Spinal cord (tissue), 10 donors: ENCODE data around the gene NBEA. TPM values are rescaled to one million over a fixed set of nuclear protein-coding genes. Genes with fewer than 3 reads are reported as not detected.

Experiments
- DNase-seq, 6 donors: peaks; one replicate each; pipeline versions ENCODE4 v3.0.0 to v3.0.0-alpha.2; 2013 to 2015; ENCODE audit warnings: low spot score in 6 of 6, low read depth in 4 of 6
- H3K27ac ChIP-seq: one replicate; pipeline ENCODE4 v1.5.1; 2013; ENCODE audit warnings: low read depth, low read length, control low read depth
- H3K27me3 ChIP-seq: one replicate; pipeline ENCODE4 v1.6.1; 2013; ENCODE audit warnings: low read length; ENCODE audit not compliant: control insufficient read depth, insufficient read depth
- H3K36me3 ChIP-seq: one replicate; pipeline ENCODE4 v1.6.1; 2013; ENCODE audit warnings: low read length; ENCODE audit not compliant: control insufficient read depth, insufficient read depth
- H3K4me1 ChIP-seq: one replicate; pipeline ENCODE4 v1.6.1; 2013; ENCODE audit warnings: low read length; ENCODE audit not compliant: control insufficient read depth, insufficient read depth
- H3K4me3 ChIP-seq: one replicate; pipeline ENCODE4 v1.5.1; 2013; ENCODE audit warnings: low read depth, low read length, control low read depth
- H3K9me3 ChIP-seq: one replicate; pipeline ENCODE4 v1.6.1; 2013; ENCODE audit warnings: low read length; ENCODE audit not compliant: control insufficient read depth, insufficient read depth
- WGBS: methylation state at CpG from one replicate; pipeline ENCODE4 v1.1.5; 2013; ENCODE audit warnings: missing lambda C conversion rate; ENCODE audit not compliant: insufficient coverage; 5-methylcytosine and 5-hydroxymethylcytosine counted together
- polyA plus RNA-seq, 2 donors: library from polyadenylated mRNA; unstranded; fragments of 120-200 nt; gene quantifications; one replicate each; pipeline ENCODE4 v1.2.1, GENCODE V29; 2013; ENCODE audit not compliant: insufficient read length in 2 of 2
- small RNA-seq: library from RNA; depleted of rRNA; stranded (forward); fragments of <200 nt; gene quantifications from one replicate; pipeline ENCODE3, GENCODE V24; 2014; ENCODE audit warnings: low replicate concordance
- total RNA-seq, 2 donors: library from RNA; depleted of rRNA in 1 of 2; stranded (reverse); fragments of 120-200 nt in 1 of 2; fragments of >200 nt in 1 of 2; gene quantifications; one replicate each; pipeline versions ENCODE4 v1.2.3 to v1.2.4, GENCODE V29; 2013 to 2014
- donor health status: healthy.

The NBEA gene
- total and polyA plus RNA-seq, 4 donors = 39.1 to 136 (median 72.8) TPM

GRCh38 chr13:35714588-35715377 lies 772.7 kb downstream of the NBEA start:
- Histone ChIP-seq H3K36me3 (no peaks in the 10 kb centered on the region), H3K4me3 (no peak overlapping the region), H3K27me3 (no peaks in the 10 kb centered on the region), H3K4me1 (peaks cover 12% of the 10 kb centered on the region), H3K9me3 (no peaks in the 10 kb centered on the region), H3K27ac (no peak overlapping the region)
- DNase-seq = peak in 1 of 6 donors; percentile 72
- WGBS = 34% methylated on average over 8 of the region's 9 CpGs

- no peaks in the 10 kb centered on the region for H3K9me3 ChIP-seq
- no peak overlapping the region for H3K4me3 ChIP-seq
- no CpG with 5 or more reads among the region's 4 CpGs for WGBS
- H3K36me3 ChIP-seq = no peaks in the 10 kb centered on the region
- no peak overlapping the region for H3K27ac ChIP-seq
- peak in 1 of 6 donors; percentile 34 for DNase-seq
- H3K4me1 ChIP-seq = peaks cover 18% of the 10 kb centered on the region
- H3K27me3 ChIP-seq = no peaks in the 10 kb centered on the region
Measured at GRCh38 chr13:35716186-35716585, 774.1 kb downstream of the NBEA start.

DNA sequence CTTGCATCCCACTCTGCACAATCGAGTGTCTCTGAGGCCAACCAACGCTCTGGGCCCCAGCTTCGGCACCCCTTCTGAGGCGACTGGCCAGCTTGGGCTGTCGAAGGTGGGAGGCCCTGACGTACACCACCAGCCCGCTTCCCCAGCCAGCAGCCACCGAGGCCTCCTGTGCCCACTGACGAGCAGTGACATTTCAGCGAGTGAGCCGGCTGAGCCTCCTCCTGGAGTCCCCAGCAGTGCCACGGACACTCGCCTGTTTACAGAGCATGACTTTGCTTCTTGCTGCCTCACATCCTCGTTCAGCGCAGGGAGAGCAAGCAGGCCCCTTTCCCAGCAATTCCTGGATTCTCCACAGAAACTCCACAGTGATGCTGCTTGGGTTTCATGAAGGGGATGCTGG lies 774.7 kb downstream of the NBEA start:
- no peaks in the 10 kb centered on the region for H3K9me3 ChIP-seq
- DNase-seq = peak in 1 of 6 donors; percentile 26
- H3K36me3 ChIP-seq = no peaks in the 10 kb centered on the region
- H3K27ac ChIP-seq = no peak overlapping the region
- 82% methylated on average over 15 of the region's 15 CpGs for WGBS
- no peaks in the 10 kb centered on the region for H3K27me3 ChIP-seq
- peaks cover 18% of the 10 kb centered on the region for H3K4me1 ChIP-seq
- H3K4me3 ChIP-seq = no peak overlapping the region

DNA sequence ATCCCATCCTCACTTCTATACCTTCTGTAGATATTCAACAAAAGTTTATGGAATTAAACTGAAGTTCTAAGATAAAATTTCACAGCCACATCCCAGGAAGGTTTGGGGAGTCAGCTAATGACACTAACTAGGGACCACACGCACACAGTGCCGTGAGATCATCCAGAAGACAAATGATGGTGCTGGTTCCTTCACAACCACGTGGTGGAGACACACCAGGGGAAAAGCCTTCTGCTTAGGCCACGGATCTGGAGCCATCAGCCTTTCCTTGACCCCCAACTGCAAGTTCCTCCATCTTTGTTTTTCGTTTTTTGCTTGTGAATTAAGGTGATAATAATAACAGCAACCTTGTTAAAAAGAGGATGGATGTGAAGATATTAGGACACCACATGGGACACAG lies 776.0 kb downstream of the NBEA start:
- no peaks in the 10 kb centered on the region for H3K27me3 ChIP-seq
- H3K36me3 ChIP-seq = no peaks in the 10 kb centered on the region
- no peak overlapping the region for H3K4me3 ChIP-seq
- 83% methylated on average over 3 of the region's 5 CpGs for WGBS
- no peaks in the 10 kb centered on the region for H3K9me3 ChIP-seq
- H3K4me1 ChIP-seq = peaks cover 18% of the 10 kb centered on the region
- no peak overlapping the region for H3K27ac ChIP-seq
- no peak for DNase-seq

- WGBS = 88% methylated on average over 5 of the region's 5 CpGs
- H3K36me3 ChIP-seq = no peaks in the 10 kb centered on the region
- no peak overlapping the region for H3K27ac ChIP-seq
- peaks cover 9% of the 10 kb centered on the region for H3K4me1 ChIP-seq
- no peak overlapping the region for H3K4me3 ChIP-seq
- no peaks in the 10 kb centered on the region for H3K9me3 ChIP-seq
- no peak for DNase-seq
- H3K27me3 ChIP-seq = no peaks in the 10 kb centered on the region
Measured at GRCh38 chr13:35720290-35720689, 778.2 kb downstream of the NBEA start.

- Histone ChIP-seq H3K4me3 (peak overlapping the region; percentile 24), H3K9me3 (no peaks in the 10 kb centered on the region), H3K27me3 (no peaks in the 10 kb centered on the region), H3K27ac (no peak overlapping the region), H3K4me1 (peaks cover 9% of the 10 kb centered on the region), H3K36me3 (no peaks in the 10 kb centered on the region)
- WGBS = 59% methylated on average over 19 of the region's 21 CpGs
- peak in 3 of 6 donors; percentile 58 to 88 (median 82) for DNase-seq
Measured at GRCh38 chr13:35720690-35721554, 778.9 kb downstream of the NBEA start.

Small RNA genes within 50 kb of the gene (small RNA-seq; reads per million reads assigned to genes)
- not detected for gene RF00017
